Liver (tissue), 9 donors: ENCODE data around the gene TFAP2D. TPM values are rescaled to one million over a fixed set of nuclear protein-coding genes. Genes with fewer than 3 reads are reported as not detected.

ENCODE experiments used
- DNase-seq: peaks from one replicate; pipeline ENCODE4 v3.0.0-alpha.2; 2017; ENCODE audit warnings: low spot score
- H3K27ac ChIP-seq, 2 donors: one replicate each; pipeline ENCODE4 v1.7.0; 2013; ENCODE audit warnings: inconsistent platforms in 2 of 2, low read length in 2 of 2, control low read depth in 1 of 2, low read depth in 1 of 2, mild to moderate bottlenecking in 1 of 2
- H3K27me3 ChIP-seq, 4 donors: one replicate each; pipeline versions ENCODE4 v1.6.1 to v1.7.0; 2013; ENCODE audit warnings: low read length in 3 of 4, inconsistent platforms in 1 of 4, mild to moderate bottlenecking in 1 of 4, moderate library complexity in 1 of 4; ENCODE audit not compliant: control insufficient read depth in 4 of 4, insufficient read depth in 4 of 4
- H3K36me3 ChIP-seq, 4 donors: one replicate each; pipeline versions ENCODE4 v1.6.1 to v1.7.0; 2013; ENCODE audit warnings: low read length in 3 of 4, mild to moderate bottlenecking in 3 of 4, low read depth in 1 of 4, moderate library complexity in 1 of 4; ENCODE audit not compliant: control insufficient read depth in 4 of 4, insufficient read depth in 3 of 4
- H3K4me1 ChIP-seq, 4 donors: one replicate each; pipeline versions ENCODE4 v1.6.1 to v1.7.0; 2013; ENCODE audit warnings: low read length in 3 of 4, mild to moderate bottlenecking in 3 of 4, moderate library complexity in 1 of 4; ENCODE audit not compliant: control insufficient read depth in 4 of 4, insufficient read depth in 4 of 4
- H3K4me3 ChIP-seq, 3 donors: one replicate each; pipeline versions ENCODE4 v1.6.1 to v1.7.0; 2013; ENCODE audit warnings: low read length in 3 of 3, control low read depth in 1 of 3, low read depth in 1 of 3, mild to moderate bottlenecking in 1 of 3
- H3K9ac ChIP-seq, 2 donors: one replicate each; pipeline ENCODE4 v1.7.0; 2013; ENCODE audit warnings: low read length in 2 of 2, mild to moderate bottlenecking in 2 of 2, moderate library complexity in 2 of 2, control low read depth in 1 of 2, low read depth in 1 of 2
- H3K9me3 ChIP-seq, 4 donors: one replicate each; pipeline versions ENCODE4 v1.6.1 to v1.7.0; 2013; ENCODE audit warnings: low read length in 3 of 4; ENCODE audit not compliant: control insufficient read depth in 4 of 4
- EGR1 ChIP-seq, 2 donors: IDR thresholded peaks; 2 replicates each; pipeline ENCODE4 v1.6.1; 2016 to 2018; ENCODE audit warnings: antibody characterized with exemption in 2 of 2, low read depth in 2 of 2
- GABPA ChIP-seq, 2 donors: IDR thresholded peaks in 1 of 2; conservative IDR thresholded peaks in 1 of 2; 2 replicates each; pipeline ENCODE4 v1.6.1; 2016; ENCODE audit warnings: antibody characterized with exemption in 2 of 2, mild to moderate bottlenecking in 1 of 2, moderate library complexity in 1 of 2
- JUND ChIP-seq, 2 donors: IDR thresholded peaks; 2 replicates each; pipeline ENCODE4 v1.6.1; 2016; ENCODE audit warnings: antibody characterized with exemption in 2 of 2
- NR2F2 ChIP-seq: IDR thresholded peaks from 2 replicates; pipeline ENCODE4 v1.6.1; 2016; ENCODE audit warnings: antibody characterized with exemption
- RXRA ChIP-seq, 2 donors: IDR thresholded peaks; 2 replicates each; pipeline ENCODE4 v1.6.1; 2017 to 2018; ENCODE audit warnings: antibody characterized with exemption in 2 of 2, mild to moderate bottlenecking in 1 of 2
- SP1 ChIP-seq: IDR thresholded peaks from 2 replicates; pipeline ENCODE4 v1.6.1; 2018; ENCODE audit warnings: antibody characterized with exemption, mild to moderate bottlenecking
- TAF1 ChIP-seq: conservative IDR thresholded peaks from 2 replicates; pipeline ENCODE4 v1.6.1; 2016; ENCODE audit warnings: antibody characterized with exemption, mild to moderate bottlenecking
- YY1 ChIP-seq: IDR thresholded peaks from 2 replicates; pipeline ENCODE4 v1.6.1; 2016; ENCODE audit warnings: antibody characterized with exemption, mild to moderate bottlenecking
- ZBTB33 ChIP-seq: IDR thresholded peaks from 2 replicates; pipeline ENCODE4 v1.6.1; 2016; ENCODE audit warnings: antibody characterized with exemption
- WGBS: extraction: QIAGEN DNeasy Blood & Tissue Kit; methylation state at CpG from one replicate; pipeline ENCODE4 v1.1.7; 2013; 5-methylcytosine and 5-hydroxymethylcytosine counted together
- polyA plus RNA-seq, 2 donors: library from polyadenylated mRNA; stranded (reverse) in 1 of 2; unstranded in 1 of 2; fragments of 200-250 nt in 1 of 2; fragments of >200 nt in 1 of 2; fragmentation: Nextera tagmentation in 1 of 2; extraction: Ambion mirVana in 1 of 2; gene quantifications; one replicate each; pipeline versions ENCODE4 v1.2.1 to v1.2.3, GENCODE V29; 2013 to 2015
- total RNA-seq, 2 donors: library from RNA; depleted of rRNA; stranded (reverse); fragments of >200 nt; gene quantifications; one replicate each; pipeline ENCODE4 v1.2.3, GENCODE V29; 2014
- TF ChIP-seq, protein P1 (sequence below): IDR thresholded peaks from 2 replicates; pipeline ENCODE4 v1.6.1; 2016; ENCODE audit warnings: antibody characterized with exemption
- TF ChIP-seq, protein P2 (sequence below): IDR thresholded peaks from 2 replicates; pipeline ENCODE4 v1.6.1; 2016; ENCODE audit warnings: antibody characterized with exemption, mild to moderate bottlenecking
- donor health status: healthy.
- donor health status: healthy.
- donor health status: healthy.
- donor health status: healthy.
- donor health status: healthy.

The TFAP2D gene
- total and polyA plus RNA-seq, 4 donors = not detected

DNA sequence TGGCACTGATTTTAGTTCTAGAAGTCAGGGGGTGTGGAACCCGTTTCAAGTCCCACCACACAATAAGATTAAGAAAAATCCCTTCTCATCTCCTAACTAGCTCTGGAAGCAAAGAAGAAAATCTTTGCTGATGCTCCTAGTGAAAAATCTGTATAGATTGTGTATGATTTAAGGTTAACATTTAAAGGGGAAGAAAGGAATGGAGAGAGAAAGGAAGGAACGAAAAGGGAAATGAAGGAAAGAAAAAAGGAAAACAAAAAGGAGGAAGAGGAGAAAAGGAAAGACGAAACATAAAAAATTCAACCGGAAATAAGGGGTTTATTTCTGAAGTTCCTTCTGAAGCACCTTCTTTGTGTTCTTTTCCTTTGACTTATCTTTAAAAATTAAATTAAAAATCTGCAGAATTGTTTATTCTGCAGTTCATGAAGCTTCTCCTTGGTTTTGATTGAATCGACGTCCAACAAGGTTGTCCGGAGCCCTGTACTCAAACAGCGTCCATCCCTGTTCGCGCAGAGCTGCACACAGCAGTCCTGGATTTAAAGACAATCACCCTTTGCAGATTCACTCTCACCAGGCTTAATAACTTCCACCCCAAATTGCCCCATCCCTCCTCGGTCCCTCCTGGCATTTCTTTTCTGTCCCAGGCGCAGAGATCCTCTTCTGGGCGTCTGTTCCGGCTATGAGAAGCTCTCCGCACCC is 103.8 kb downstream of the TFAP2D start (continued):
- TF ChIP-seq ZBTB33 (no peak), TAF1 (no peak), SP1 (no peak)

- H3K9ac ChIP-seq = no peak overlapping the region
- H3K4me3 ChIP-seq = no peak overlapping the region
Measured at GRCh38 chr6:50817646-50817950, 104.3 kb downstream of the TFAP2D start.

More at GRCh38 chr6:50817646-50817950, 104.3 kb downstream of the TFAP2D start:
- no peaks in the 10 kb centered on the region for H3K36me3 ChIP-seq
- H3K27ac ChIP-seq = no peak overlapping the region
- no peak for DNase-seq
- no peak for TF ChIP-seq JUND (IDR thresholded peaks at IDR 0.05)
- TF ChIP-seq YY1 = no peak
- TF ChIP-seq GABPA (IDR thresholded peaks at IDR 0.05 in 1 of 2, conservative IDR thresholded peaks at IDR 0.05 in 1 of 2) = no peak
- TF ChIP-seq NR2F2 = no peak
- TF ChIP-seq RXRA (IDR thresholded peaks at IDR 0.05) = no peak
- TF ChIP-seq TAF1 = no peak
- TF ChIP-seq, protein P1, sequence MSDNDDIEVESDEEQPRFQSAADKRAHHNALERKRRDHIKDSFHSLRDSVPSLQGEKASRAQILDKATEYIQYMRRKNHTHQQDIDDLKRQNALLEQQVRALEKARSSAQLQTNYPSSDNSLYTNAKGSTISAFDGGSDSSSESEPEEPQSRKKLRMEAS = no peak
- no peak for TF ChIP-seq ZBTB33
- no peak for TF ChIP-seq EGR1 (IDR thresholded peaks at IDR 0.05; ENCODE audit: low read depth in 2 of 2)
- TF ChIP-seq, protein P2, sequence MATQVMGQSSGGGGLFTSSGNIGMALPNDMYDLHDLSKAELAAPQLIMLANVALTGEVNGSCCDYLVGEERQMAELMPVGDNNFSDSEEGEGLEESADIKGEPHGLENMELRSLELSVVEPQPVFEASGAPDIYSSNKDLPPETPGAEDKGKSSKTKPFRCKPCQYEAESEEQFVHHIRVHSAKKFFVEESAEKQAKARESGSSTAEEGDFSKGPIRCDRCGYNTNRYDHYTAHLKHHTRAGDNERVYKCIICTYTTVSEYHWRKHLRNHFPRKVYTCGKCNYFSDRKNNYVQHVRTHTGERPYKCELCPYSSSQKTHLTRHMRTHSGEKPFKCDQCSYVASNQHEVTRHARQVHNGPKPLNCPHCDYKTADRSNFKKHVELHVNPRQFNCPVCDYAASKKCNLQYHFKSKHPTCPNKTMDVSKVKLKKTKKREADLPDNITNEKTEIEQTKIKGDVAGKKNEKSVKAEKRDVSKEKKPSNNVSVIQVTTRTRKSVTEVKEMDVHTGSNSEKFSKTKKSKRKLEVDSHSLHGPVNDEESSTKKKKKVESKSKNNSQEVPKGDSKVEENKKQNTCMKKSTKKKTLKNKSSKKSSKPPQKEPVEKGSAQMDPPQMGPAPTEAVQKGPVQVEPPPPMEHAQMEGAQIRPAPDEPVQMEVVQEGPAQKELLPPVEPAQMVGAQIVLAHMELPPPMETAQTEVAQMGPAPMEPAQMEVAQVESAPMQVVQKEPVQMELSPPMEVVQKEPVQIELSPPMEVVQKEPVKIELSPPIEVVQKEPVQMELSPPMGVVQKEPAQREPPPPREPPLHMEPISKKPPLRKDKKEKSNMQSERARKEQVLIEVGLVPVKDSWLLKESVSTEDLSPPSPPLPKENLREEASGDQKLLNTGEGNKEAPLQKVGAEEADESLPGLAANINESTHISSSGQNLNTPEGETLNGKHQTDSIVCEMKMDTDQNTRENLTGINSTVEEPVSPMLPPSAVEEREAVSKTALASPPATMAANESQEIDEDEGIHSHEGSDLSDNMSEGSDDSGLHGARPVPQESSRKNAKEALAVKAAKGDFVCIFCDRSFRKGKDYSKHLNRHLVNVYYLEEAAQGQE = no peak
- H3K27me3 ChIP-seq = peaks cover 0 to 16% (median 6%) of the 10 kb centered on the region in 4 donors
- no peaks in the 10 kb centered on the region for H3K9me3 ChIP-seq
- peaks cover 9 to 18% (median 14%) of the 10 kb centered on the region in 4 donors for H3K4me1 ChIP-seq
- 23% methylated on average over 2 of the region's 2 CpGs for WGBS
